ENCODE measurements around the gene RDH12.

Gene RDH12

GRCh38 chr14:67694791-67695393, 6.8 kb upstream of the RDH12 start:
- Histone ChIP-seq H3K4me3 (ENCODE audit: insufficient read depth in 1 of 2, low read depth in 1 of 2, low read length in 2 of 2) (peak overlapping the region; percentile 82 to 99), H4K91ac (ENCODE audit: low read length) (peak overlapping the region; percentile 9), H2BK120ac (ENCODE audit: low read depth, low read length) (peak overlapping the region; percentile 11), H3K23ac (ENCODE audit: low read length in 2 of 2) (no peak overlapping the region), H3K4me2 (ENCODE audit: low read length, poor library complexity, severe bottlenecking) (peak overlapping the region; percentile 55), H2AFZ (ENCODE audit: low read depth, low read length) (peak overlapping the region; percentile 60), H3K36me3 (ENCODE audit: control insufficient read depth in 1 of 2, insufficient read depth in 2 of 2, low read depth in 1 of 2, low read length in 2 of 2) (peaks cover 10 to 28% of the 10 kb centered on the region in 2 experiments), H3K79me1 (replicated peaks; ENCODE audit: low read length, poor library complexity, severe bottlenecking) (peaks cover 17% of the 10 kb centered on the region), H2BK12ac (ENCODE audit: low read length in 2 of 2) (peak overlapping the region in 1 of 2 experiments; percentile 22), H2BK15ac (ENCODE audit: low read depth, poor library complexity, severe bottlenecking) (peak overlapping the region; percentile 61), H3K27ac (ENCODE audit: low read length, poor library complexity, severe bottlenecking) (peak overlapping the region; percentile 80), H3K9ac (ENCODE audit: low read length) (peak overlapping the region; percentile 97), H3K4ac (ENCODE audit: low read depth in 1 of 2, low read length in 2 of 2) (peak overlapping the region; percentile 13 to 92), H3K18ac (ENCODE audit: low read depth in 1 of 2, low read length in 2 of 2) (peak overlapping the region; percentile 25 to 73), H2AK5ac (ENCODE audit: low read length, severe bottlenecking) (no peak overlapping the region), H3K14ac (ENCODE audit: low read length in 2 of 2) (peak overlapping the region in 1 of 2 experiments; percentile 79), H2BK5ac (ENCODE audit: low read depth, low read length, poor library complexity, severe bottlenecking) (no peak overlapping the region), H3K4me1 (ENCODE audit: control insufficient read depth, insufficient read depth, low read depth, low read length) (no peaks in the 10 kb centered on the region), H3K27me3 (ENCODE audit: control insufficient read depth in 1 of 2, insufficient read depth in 1 of 2, low read length in 2 of 2) (no peaks in the 10 kb centered on the region), H4K8ac (ENCODE audit: low read length) (peak overlapping the region; percentile 16), H3K9me3 (ENCODE audit: control insufficient read depth, low read length) (no peaks in the 10 kb centered on the region)
- DNase-seq, result peak; percentile 97
- WGBS, result under 1% methylated on average over 21 of the region's 21 CpGs

GRCh38 chr14:67695394-67695949, 6.2 kb upstream of the RDH12 start, which contains the start of gene RDH11:
TSS of gene RDH11 (minus strand) at chr14:67695764. CDS start at chr14:67695703, 61 bp downstream.
- no peaks in the 10 kb centered on the region for H3K27me3 ChIP-seq (ENCODE audit: control insufficient read depth in 1 of 2, insufficient read depth in 1 of 2, low read length in 2 of 2)
- peak within 1 kb of the TSS; percentile 25 to 73 for H3K18ac ChIP-seq (ENCODE audit: low read depth in 1 of 2, low read length in 2 of 2)
- DNase-seq, result peak; percentile 95
- H3K79me1 ChIP-seq (replicated peaks; ENCODE audit: low read length, poor library complexity, severe bottlenecking), result peaks cover 13% of the 10 kb centered on the region
- 1% methylated on average over 25 of the region's 25 CpGs for WGBS
- peaks cover 6 to 22% of the 10 kb centered on the region in 2 experiments for H3K36me3 ChIP-seq (ENCODE audit: control insufficient read depth in 1 of 2, insufficient read depth in 2 of 2, low read depth in 1 of 2, low read length in 2 of 2)
- peak within 1 kb of the TSS; percentile 82 to 99 for H3K4me3 ChIP-seq (ENCODE audit: insufficient read depth in 1 of 2, low read depth in 1 of 2, low read length in 2 of 2)
- peak within 1 kb of the TSS; percentile 61 for H2BK15ac ChIP-seq (ENCODE audit: low read depth, poor library complexity, severe bottlenecking)
- H3K9ac ChIP-seq (ENCODE audit: low read length), result peak within 1 kb of the TSS; percentile 97
- H3K9me3 ChIP-seq (ENCODE audit: control insufficient read depth, low read length), result no peaks in the 10 kb centered on the region
- H3K4me2 ChIP-seq (ENCODE audit: low read length, poor library complexity, severe bottlenecking), result peak within 1 kb of the TSS; percentile 55
- H3K23ac ChIP-seq (ENCODE audit: low read length in 2 of 2), result no peak within 1 kb of the TSS
- peak within 1 kb of the TSS; percentile 16 for H4K8ac ChIP-seq (ENCODE audit: low read length)
- peak within 1 kb of the TSS; percentile 11 for H2BK120ac ChIP-seq (ENCODE audit: low read depth, low read length)
- no peaks in the 10 kb centered on the region for H3K4me1 ChIP-seq (ENCODE audit: control insufficient read depth, insufficient read depth, low read depth, low read length)
- H4K91ac ChIP-seq (ENCODE audit: low read length), result peak within 1 kb of the TSS; percentile 9
- H3K27ac ChIP-seq (ENCODE audit: low read length, poor library complexity, severe bottlenecking), result peak within 1 kb of the TSS; percentile 80
- no peak within 1 kb of the TSS for H2AK5ac ChIP-seq (ENCODE audit: low read length, severe bottlenecking)
- peak within 1 kb of the TSS; percentile 13 to 92 for H3K4ac ChIP-seq (ENCODE audit: low read depth in 1 of 2, low read length in 2 of 2)
- H3K14ac ChIP-seq (ENCODE audit: low read length in 2 of 2), result peak within 1 kb of the TSS in 1 of 2 experiments; percentile 79
- H2BK12ac ChIP-seq (ENCODE audit: low read length in 2 of 2), result peak within 1 kb of the TSS in 1 of 2 experiments; percentile 42
- H2BK5ac ChIP-seq (ENCODE audit: low read depth, low read length, poor library complexity, severe bottlenecking), result no peak within 1 kb of the TSS
- peak within 1 kb of the TSS; percentile 60 for H2AFZ ChIP-seq (ENCODE audit: low read depth, low read length)

GRCh38 chr14:67697006-67697405, 4.7 kb upstream of the RDH12 start:
- Histone ChIP-seq H2AFZ (ENCODE audit: low read depth, low read length) (no peak overlapping the region), H3K79me1 (replicated peaks; ENCODE audit: low read length, poor library complexity, severe bottlenecking) (peaks cover 3% of the 10 kb centered on the region), H3K4me3 (ENCODE audit: insufficient read depth in 1 of 2, low read depth in 1 of 2, low read length in 2 of 2) (no peak overlapping the region), H3K18ac (ENCODE audit: low read depth in 1 of 2, low read length in 2 of 2) (no peak overlapping the region), H3K9ac (ENCODE audit: low read length) (no peak overlapping the region), H3K36me3 (ENCODE audit: control insufficient read depth in 1 of 2, insufficient read depth in 2 of 2, low read depth in 1 of 2, low read length in 2 of 2) (peaks cover 0 to 7% of the 10 kb centered on the region in 2 experiments), H3K4me2 (ENCODE audit: low read length, poor library complexity, severe bottlenecking) (no peak overlapping the region), H3K4ac (ENCODE audit: low read depth in 1 of 2, low read length in 2 of 2) (no peak overlapping the region), H3K27ac (ENCODE audit: low read length, poor library complexity, severe bottlenecking) (no peak overlapping the region), H2BK12ac (ENCODE audit: low read length in 2 of 2) (no peak overlapping the region), H3K23ac (ENCODE audit: low read length in 2 of 2) (no peak overlapping the region), H3K4me1 (ENCODE audit: control insufficient read depth, insufficient read depth, low read depth, low read length) (no peaks in the 10 kb centered on the region), H4K8ac (ENCODE audit: low read length) (no peak overlapping the region), H2BK15ac (ENCODE audit: low read depth, poor library complexity, severe bottlenecking) (no peak overlapping the region), H3K9me3 (ENCODE audit: control insufficient read depth, low read length) (no peaks in the 10 kb centered on the region), H2BK120ac (ENCODE audit: low read depth, low read length) (no peak overlapping the region), H4K91ac (ENCODE audit: low read length) (no peak overlapping the region), H3K14ac (ENCODE audit: low read length in 2 of 2) (no peak overlapping the region), H2AK5ac (ENCODE audit: low read length, severe bottlenecking) (no peak overlapping the region), H2BK5ac (ENCODE audit: low read depth, low read length, poor library complexity, severe bottlenecking) (no peak overlapping the region), H3K27me3 (ENCODE audit: control insufficient read depth in 1 of 2, insufficient read depth in 1 of 2, low read length in 2 of 2) (no peaks in the 10 kb centered on the region)
- WGBS, result 90% methylated on average over 4 of the region's 4 CpGs
- no peak for DNase-seq

- H2AFZ ChIP-seq (ENCODE audit: low read depth, low read length), result no peak overlapping the region
- no peaks in the 10 kb centered on the region for H3K9me3 ChIP-seq (ENCODE audit: control insufficient read depth, low read length)
- H3K14ac ChIP-seq (ENCODE audit: low read length in 2 of 2), result no peak overlapping the region
- no peak overlapping the region for H2BK15ac ChIP-seq (ENCODE audit: low read depth, poor library complexity, severe bottlenecking)
- no peak overlapping the region for H2BK5ac ChIP-seq (ENCODE audit: low read depth, low read length, poor library complexity, severe bottlenecking)
- no peak overlapping the region for H3K23ac ChIP-seq (ENCODE audit: low read length in 2 of 2)
- no peak overlapping the region for H3K4me3 ChIP-seq (ENCODE audit: insufficient read depth in 1 of 2, low read depth in 1 of 2, low read length in 2 of 2)
- no peak overlapping the region for H3K27ac ChIP-seq (ENCODE audit: low read length, poor library complexity, severe bottlenecking)
- H3K4ac ChIP-seq (ENCODE audit: low read depth in 1 of 2, low read length in 2 of 2), result no peak overlapping the region
- H3K18ac ChIP-seq (ENCODE audit: low read depth in 1 of 2, low read length in 2 of 2), result no peak overlapping the region
- H3K4me1 ChIP-seq (ENCODE audit: control insufficient read depth, insufficient read depth, low read depth, low read length), result no peaks in the 10 kb centered on the region
- H2BK120ac ChIP-seq (ENCODE audit: low read depth, low read length), result no peak overlapping the region
- WGBS, result 50% methylated on average over 1 of the region's 1 CpG
- H4K91ac ChIP-seq (ENCODE audit: low read length), result no peak overlapping the region
- H3K9ac ChIP-seq (ENCODE audit: low read length), result no peak overlapping the region
- H3K27me3 ChIP-seq (ENCODE audit: control insufficient read depth in 1 of 2, insufficient read depth in 1 of 2, low read length in 2 of 2), result no peaks in the 10 kb centered on the region
- no peak for DNase-seq
- H3K4me2 ChIP-seq (ENCODE audit: low read length, poor library complexity, severe bottlenecking), result no peak overlapping the region
- H2AK5ac ChIP-seq (ENCODE audit: low read length, severe bottlenecking), result no peak overlapping the region
- H3K79me1 ChIP-seq (replicated peaks; ENCODE audit: low read length, poor library complexity, severe bottlenecking), result no peaks in the 10 kb centered on the region
- no peaks in the 10 kb centered on the region for H3K36me3 ChIP-seq (ENCODE audit: control insufficient read depth in 1 of 2, insufficient read depth in 2 of 2, low read depth in 1 of 2, low read length in 2 of 2)
- no peak overlapping the region for H4K8ac ChIP-seq (ENCODE audit: low read length)
- no peak overlapping the region for H2BK12ac ChIP-seq (ENCODE audit: low read length in 2 of 2)
Observed at GRCh38 chr14:67698179-67698578, 3.5 kb upstream of the RDH12 start.
